ENCODE data around the gene SLC22A3.

SLC22A3 gene

DNA sequence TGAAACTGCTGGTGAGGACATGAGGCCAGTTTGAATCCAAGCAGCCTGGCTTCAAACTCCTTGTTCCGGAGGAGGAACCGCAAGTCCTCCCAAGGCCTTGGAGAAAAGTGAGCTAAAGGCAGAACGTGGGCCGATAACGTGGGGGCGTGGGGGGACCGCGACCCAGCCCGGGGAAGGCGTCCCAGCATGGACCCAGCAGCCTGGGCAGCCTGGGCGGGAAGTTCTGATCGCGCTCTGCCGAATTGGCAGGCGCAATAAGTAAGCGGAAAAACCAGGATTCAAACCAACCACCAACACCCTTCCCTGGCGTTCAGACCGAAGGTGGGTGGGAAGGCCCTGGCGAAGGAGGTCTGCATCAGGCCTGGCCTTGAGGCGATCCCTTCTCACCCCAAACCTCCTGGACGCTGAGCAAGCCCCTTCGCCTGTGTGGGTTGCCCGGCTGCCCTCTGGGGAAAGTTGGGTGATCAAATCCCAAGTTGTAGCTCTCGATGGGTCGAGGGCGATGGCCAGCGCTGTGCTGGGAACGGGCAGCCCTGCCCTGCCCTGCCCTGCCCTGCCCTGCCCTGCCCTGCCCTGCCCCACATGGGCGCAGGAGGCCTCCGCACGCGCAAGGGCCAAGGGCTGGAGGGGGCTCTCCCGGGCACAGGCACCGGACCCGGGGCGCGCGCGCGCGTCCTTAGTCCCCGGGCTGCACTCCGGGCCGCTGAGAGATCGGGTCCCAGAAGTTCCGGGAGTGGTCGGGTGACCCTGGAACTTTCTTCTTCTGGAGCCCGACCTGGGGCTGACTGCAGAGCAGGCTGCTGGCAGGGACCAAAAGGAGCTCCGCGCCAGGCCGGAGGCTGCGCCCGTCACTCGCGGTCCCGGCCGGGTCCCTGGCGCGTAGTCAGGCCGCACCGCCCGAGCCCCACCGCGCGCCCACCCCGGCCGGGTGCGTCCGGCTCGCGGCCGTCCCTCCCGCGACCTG is 637 bp upstream of the SLC22A3 start:
- DNase-seq, result no peak
- TF ChIP-seq POLR2A (IDR thresholded peaks at IDR 0.05; ENCODE audit: low read length) (no peak), GATA1 (IDR thresholded peaks at IDR 0.05; ENCODE audit: low read depth, low read length) (no peak)

DNA sequence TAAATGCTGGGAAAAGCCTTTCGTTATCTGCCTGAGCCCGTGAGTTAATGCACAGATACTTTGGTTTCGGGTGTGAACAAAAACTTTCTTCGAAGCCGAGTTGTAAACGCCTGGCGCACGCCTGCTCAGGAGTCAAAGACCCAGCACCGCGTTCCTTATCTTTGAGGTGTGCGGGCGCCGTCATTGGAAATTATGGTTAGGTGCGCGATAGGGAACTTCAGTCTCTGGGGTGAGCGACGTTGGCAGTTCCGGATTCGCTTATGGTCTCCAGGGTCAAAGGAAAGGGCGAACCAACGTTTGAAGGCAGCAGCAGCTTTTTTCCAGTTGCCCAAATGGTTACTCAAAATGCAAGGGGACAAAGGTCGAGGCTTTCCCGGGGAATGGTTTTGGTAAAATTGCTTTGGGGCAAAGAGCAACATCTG is 853 bp downstream of the SLC22A3 start:
- no peak for DNase-seq
- no peak for TF ChIP-seq GATA1 (IDR thresholded peaks at IDR 0.05; ENCODE audit: low read depth, low read length)
- TF ChIP-seq POLR2A (IDR thresholded peaks at IDR 0.05; ENCODE audit: low read length), result no peak

DNA sequence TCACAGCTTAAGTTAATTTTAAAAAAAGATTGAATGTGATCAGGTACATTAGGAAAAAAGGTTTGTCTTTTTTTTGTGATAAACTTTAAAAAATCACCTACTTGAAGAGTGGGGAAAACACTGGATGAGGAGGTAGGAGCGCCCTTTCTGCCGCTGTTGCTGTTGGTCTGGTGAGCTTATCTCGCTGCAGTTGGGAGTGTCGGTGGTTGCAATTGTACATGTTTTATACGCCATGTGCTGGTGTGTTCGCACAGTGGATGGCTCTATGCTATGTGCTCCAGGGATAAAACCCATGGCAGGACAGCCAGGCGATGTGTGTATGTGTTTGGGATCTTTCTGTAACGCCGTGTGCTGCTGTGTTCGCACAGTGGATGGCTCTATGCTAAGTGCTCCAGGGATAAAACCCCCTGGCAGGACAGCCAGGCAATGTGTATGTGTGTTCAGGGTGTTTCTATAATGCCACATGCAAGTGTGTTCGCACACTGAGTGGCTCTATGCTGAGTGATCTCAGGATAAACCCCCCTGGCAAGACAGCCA is 1.7 kb downstream of the SLC22A3 start:
- no peak for TF ChIP-seq POLR2A (IDR thresholded peaks at IDR 0.05; ENCODE audit: low read length)
- TF ChIP-seq GATA1 (IDR thresholded peaks at IDR 0.05; ENCODE audit: low read depth, low read length), result no peak
- no peak for DNase-seq

DNA sequence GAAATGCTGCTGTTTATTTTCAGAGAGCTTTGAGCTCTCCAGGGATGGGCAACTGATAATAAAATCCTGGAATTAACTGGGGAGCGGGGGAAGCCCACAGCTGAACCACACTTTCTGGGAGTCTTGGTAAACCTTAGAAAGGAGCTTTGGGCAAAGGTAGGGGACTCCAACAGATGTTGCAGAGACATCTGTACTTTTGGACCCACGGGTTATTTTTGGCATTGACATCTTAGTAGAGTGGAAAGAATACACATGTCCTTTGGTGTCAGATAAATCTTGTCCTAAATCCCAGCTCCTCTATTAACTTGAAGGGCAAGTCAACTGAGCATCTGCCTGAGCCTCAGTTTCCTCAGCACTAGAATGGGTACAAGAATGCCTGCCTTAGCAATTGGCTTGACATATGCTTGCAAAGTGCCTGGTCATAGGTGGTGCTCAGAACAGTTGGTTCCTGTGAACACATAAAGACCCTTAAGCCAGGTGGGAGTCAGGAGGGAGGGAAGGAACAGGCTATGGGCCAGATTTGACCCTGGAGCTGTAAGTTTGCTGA is 5.8 kb downstream of the SLC22A3 start:
- no peak for TF ChIP-seq GATA1 (IDR thresholded peaks at IDR 0.05; ENCODE audit: low read depth, low read length)
- no peak for TF ChIP-seq POLR2A (IDR thresholded peaks at IDR 0.05; ENCODE audit: low read length)
- no peak for DNase-seq

DNA sequence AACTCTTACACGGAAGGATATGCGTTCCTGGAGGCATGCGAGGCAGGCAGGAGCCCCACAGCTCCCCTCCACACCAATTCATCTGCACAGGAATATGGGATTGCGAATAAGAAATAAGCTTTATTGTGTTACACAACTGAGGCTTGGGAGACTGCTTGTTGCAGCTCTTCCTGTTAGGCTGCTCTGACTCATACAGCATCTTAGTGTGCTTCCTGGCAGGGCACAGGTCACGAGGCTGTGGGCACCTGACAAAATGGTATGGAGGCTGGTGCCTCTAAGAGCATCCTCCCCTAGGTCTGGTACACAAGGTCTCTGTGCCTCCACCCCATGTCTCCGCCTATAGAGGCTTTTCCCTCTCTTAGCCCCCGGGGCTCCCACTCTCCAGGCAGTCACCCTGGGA is 6.8 kb downstream of the SLC22A3 start:
- no peak for DNase-seq
- TF ChIP-seq POLR2A (IDR thresholded peaks at IDR 0.05; ENCODE audit: low read length) (no peak), GATA1 (IDR thresholded peaks at IDR 0.05; ENCODE audit: low read depth, low read length) (no peak)

DNA sequence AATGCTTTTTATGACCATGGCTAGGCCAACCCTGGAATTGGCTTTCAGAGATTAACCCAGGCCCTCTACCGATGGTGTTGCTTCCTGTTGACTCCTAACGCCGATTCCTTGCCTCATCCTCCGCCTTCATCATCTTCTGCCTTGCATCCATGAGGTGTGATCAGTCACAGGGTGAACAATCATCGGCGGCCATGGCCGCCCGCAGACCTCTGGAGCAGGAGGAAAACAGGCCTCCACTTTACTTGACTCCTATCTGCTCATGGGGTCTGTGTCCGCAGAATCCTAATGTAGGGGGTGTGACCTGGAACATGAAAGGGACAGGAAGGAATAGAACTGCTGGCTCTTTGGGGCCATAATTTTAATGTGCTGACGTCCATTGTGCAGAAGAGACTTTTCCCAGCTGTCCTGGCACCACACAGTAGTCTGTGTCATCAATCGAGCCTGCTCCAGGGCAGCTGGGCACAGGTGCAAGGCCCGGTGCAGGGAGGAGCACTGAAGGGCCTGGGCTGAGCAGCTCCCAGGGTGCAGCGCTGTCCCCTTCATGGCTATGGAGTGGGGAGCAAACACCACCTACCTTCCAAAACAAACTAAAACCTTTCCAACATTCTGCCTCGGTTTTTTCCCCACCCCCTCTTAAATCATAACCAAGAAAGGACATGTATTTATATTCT is 8.0 kb downstream of the SLC22A3 start:
- no peak for DNase-seq
- TF ChIP-seq POLR2A (IDR thresholded peaks at IDR 0.05; ENCODE audit: low read length) (no peak), GATA1 (IDR thresholded peaks at IDR 0.05; ENCODE audit: low read depth, low read length) (no peak)

DNA sequence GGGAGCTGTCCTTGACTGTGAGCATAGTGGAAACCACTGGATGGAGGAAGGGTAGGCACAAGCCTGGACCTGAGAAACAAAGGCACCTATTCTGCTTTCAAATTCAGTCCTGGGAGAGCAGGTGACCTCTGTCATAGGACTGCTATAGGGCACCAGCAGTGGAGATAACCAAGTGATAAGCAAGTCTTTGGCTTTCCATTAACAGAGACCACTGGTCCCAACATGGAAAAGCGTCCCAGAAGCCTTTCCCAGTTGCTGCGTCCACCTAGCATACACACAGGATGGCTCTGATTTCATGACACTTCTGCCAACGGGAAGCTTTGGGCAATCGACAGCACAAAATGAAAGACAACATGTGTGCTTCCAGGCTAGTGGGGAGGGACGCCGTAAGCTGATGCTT is 8.9 kb downstream of the SLC22A3 start:
- no peak for DNase-seq
- no peak for TF ChIP-seq POLR2A (IDR thresholded peaks at IDR 0.05; ENCODE audit: low read length)
- no peak for TF ChIP-seq GATA1 (IDR thresholded peaks at IDR 0.05; ENCODE audit: low read depth, low read length)

DNA sequence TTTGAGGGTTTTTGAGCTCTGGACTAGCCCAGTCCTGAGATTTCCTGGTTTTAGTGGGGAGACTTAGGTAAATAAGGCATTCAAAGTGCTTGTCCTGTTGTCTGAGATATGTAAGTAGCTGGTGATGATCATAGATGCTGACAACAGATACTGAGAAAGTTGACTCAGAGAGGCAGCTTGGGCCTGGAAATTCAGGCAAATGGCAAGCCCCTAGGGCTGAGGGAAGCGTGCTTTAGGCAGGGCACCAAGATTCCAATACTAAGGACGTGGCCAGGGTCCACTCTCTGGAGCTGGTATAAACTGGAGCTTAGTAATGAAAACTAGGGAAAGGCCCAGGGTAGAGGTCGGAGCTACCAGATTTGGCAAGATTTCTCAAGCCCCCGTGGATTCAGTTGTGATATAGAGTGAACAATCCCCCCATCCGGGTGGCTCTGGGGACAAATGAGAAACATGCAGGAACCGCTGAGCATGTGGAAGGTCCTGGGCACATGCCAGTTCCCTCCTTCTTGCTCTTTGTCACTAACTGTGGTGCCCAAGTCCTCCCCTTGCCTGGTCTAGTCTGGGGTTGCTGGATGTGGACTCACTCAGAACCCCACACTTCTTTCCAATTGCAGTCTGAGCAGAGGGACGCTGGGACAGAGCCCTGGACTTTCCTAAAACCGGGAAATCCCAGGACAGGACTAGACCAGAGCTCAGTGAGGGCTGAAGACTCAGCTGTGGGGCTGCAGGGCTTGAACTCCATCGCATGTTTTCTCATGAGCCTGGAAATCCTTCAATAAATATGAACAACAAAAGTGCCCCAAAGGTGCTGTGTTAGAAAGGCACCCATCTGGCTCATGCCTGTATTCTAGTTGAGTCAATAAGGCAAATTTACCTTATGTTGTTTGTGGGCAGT is 10.3 kb downstream of the SLC22A3 start:
- no peak for DNase-seq
- TF ChIP-seq GATA1 (IDR thresholded peaks at IDR 0.05; ENCODE audit: low read depth, low read length), result no peak
- TF ChIP-seq POLR2A (IDR thresholded peaks at IDR 0.05; ENCODE audit: low read length), result no peak

DNA sequence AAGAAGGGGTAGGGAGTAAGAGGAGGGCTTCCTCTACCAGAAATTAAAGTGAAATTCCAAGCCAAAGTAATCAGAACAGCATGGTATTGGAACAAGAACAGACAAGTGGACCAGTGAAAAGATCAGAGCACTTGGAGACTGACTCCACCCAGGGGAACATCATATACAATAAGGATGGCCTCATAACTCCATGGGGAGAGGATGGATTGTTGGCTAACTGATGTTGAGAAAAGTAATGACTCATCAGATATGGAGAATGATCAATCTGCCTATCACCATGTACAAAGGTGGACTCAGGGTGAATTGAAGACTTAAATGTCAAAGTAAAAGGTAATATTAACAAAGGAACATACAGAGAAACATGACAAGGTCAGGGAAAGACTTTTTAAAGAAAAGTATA is 12.8 kb downstream of the SLC22A3 start:
- DNase-seq, result no peak
- TF ChIP-seq GATA1 (IDR thresholded peaks at IDR 0.05; ENCODE audit: low read depth, low read length), result no peak
- TF ChIP-seq POLR2A (IDR thresholded peaks at IDR 0.05; ENCODE audit: low read length), result no peak

DNA sequence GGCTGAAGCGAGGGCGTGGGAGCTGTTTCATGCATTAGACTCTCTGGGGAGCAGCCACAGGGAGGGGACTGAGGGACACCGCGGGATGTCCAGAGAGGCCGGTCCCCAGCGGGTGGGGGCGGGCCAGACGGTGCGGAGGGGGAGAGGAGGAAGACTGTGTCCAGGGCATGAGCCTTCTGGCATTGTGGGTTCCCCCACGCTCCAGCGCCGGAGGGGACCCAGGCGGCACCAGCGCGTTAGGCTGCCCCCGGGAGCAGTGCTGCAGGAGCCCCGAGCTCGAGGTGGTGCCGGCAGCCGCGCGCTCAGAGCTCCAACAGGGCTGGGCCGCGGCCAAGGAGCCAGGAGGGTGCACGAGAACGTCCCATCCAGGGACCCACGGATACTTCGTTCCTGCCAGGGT is 14.4 kb downstream of the SLC22A3 start:
- no peak for TF ChIP-seq GATA1 (IDR thresholded peaks at IDR 0.05; ENCODE audit: low read depth, low read length)
- no peak for TF ChIP-seq POLR2A (IDR thresholded peaks at IDR 0.05; ENCODE audit: low read length)
- DNase-seq, result no peak

DNA sequence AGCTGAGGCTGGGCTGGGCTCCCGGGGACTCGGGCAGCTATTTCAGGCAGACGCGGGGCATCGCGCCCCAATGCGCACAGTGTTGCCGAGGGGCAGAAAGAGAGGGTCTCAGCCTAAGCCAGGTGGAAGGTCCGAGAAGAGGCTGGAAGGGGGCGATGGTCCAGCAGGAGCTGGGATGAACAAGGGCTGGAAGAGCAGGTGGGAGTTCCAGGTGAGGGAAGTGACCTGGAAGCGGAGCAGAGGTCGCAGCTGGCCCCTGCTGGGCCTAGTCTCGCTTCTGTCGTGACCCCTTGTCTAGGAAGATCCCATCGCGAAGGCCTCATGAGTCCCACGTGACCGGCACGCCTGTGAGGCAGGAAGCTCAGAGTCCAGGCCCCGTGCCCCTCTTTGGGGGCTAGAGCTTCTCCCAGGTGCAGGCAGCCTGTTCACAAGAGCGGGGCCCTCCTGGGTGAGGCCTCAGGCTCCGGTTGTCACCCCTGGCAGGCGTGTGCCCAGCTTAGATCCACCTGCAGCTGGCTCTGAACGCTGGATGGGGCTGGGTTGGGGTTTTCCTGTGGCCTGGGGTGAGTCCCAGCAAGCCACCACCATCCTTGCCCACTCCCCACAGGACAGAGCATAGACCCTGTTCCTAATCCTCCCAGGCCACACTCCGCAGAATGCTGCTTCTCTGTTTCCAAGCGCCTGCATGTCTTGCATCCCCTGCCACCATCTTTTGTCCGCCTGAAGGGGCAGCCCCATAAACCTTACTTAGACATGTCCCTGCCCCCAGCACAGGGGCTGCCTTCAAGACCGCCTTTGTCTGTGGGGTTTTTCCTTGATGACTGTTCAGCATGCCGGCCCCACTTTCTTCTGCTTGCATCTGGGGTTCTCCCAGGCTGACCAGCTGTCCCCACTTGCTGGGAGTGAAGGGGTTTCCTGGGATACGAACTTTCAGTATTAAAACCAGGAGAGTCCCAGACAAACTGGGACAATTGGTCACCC is 15.1 kb downstream of the SLC22A3 start:
- TF ChIP-seq POLR2A (IDR thresholded peaks at IDR 0.05; ENCODE audit: low read length), result no peak
- TF ChIP-seq GATA1 (IDR thresholded peaks at IDR 0.05; ENCODE audit: low read depth, low read length), result no peak

DNA sequence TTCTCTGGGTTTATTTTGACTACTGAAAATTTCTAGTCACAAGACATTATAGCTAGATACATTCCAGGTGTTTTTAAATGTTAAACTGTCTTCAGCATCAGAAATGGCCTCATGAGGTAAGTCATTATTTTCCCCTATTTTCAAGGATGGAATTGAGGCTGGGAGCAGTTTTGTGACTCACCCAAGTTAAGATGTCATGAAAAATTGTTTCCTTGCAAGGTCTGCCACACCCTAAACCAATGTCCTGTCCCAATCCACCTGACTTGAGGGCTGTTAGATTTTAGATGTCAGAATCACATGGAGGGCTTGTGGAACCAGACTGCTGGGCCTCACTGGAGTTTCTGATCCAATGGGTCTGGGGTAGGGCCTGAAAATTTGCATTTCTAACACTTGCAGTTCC is 16.9 kb downstream of the SLC22A3 start:
- no peak for DNase-seq
- TF ChIP-seq POLR2A (IDR thresholded peaks at IDR 0.05; ENCODE audit: low read length) (no peak), GATA1 (IDR thresholded peaks at IDR 0.05; ENCODE audit: low read depth, low read length) (no peak)

More for the DNA sequence above, 15.1 kb downstream of the SLC22A3 start:
- DNase-seq, result no peak

Data from erythroblast (primary cell).